ENCODE data around the gene ZNF609.
A peak's percentile ranks its signal among the peaks of the same experiment; 100 is the strongest.
"Not testable (repeated sequence)": the region's sequence is repeated elsewhere in the genome, so short reads cannot be mapped to it uniquely, and the experiment has no call there.

ZNF609 gene

DNA sequence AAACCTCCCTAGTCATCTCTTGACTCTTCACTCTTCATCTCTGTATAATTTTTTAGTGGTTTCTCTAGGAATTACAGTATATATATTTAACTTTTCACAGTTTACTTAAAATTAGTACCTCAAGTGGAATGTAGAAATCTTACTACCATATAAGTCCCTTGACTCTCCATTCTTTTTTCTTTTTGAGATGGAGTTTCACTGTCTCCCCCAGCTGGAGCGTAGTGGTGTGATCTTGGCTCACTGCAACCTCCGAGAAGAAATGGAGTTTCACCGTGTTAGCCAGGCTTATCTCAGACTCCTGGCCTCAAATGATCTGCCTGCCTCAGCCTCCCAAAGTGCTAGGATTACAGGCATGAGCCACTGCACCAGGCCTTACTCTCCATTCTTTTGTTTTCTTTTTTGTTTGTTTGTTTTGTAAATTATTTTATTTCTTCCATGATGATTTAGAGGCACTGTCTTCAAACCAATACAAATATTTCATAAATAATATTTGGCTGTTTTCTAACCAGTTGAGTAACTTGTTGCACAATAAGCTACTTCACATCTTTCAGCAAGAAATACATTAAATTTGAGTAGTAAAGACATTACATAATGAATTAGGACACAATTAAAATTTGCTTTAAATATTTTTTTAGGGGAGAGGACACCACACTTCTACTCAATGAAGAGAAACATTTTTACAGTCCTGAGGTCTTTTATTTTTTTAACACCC is 170.2 kb downstream of the ZNF609 start:
- Histone ChIP-seq H3K9ac (ENCODE audit: low read length) (no peak overlapping the region), H3K27me3 (ENCODE audit: control insufficient read depth, insufficient read depth, low read length) (no peaks in the 10 kb centered on the region), H3K36me3 (ENCODE audit: control insufficient read depth, insufficient read depth, low read length) (no peaks in the 10 kb centered on the region), H3K4me1 (ENCODE audit: control insufficient read depth, insufficient read depth, low read length) (peaks cover 31% of the 10 kb centered on the region), H3K9me3 (ENCODE audit: control insufficient read depth, low read length) (no peaks in the 10 kb centered on the region), H3K4me3 (ENCODE audit: low read length) (no peak overlapping the region)

DNA sequence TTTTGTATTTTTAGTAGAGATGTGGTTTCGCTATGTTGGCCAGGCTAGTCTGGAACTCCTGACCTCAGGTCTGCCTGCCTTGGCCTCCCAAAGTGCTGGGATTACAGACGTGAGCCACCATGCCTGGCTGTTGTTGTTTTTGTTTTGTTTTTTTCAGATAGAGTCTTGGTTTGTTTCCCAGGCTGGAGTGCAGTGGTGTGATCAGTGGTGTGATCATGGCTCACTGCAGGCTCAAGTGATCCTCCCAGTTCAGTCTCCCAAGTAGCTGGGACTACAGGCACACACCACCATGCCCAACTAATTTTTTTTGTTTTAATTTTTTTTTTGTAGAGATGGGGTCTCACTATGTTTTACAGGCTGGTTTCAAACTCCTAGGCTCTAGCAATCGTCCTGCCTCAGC is 172.3 kb downstream of the ZNF609 start:
- peaks cover 46% of the 10 kb centered on the region for H3K4me1 ChIP-seq (ENCODE audit: control insufficient read depth, insufficient read depth, low read length)

DNA sequence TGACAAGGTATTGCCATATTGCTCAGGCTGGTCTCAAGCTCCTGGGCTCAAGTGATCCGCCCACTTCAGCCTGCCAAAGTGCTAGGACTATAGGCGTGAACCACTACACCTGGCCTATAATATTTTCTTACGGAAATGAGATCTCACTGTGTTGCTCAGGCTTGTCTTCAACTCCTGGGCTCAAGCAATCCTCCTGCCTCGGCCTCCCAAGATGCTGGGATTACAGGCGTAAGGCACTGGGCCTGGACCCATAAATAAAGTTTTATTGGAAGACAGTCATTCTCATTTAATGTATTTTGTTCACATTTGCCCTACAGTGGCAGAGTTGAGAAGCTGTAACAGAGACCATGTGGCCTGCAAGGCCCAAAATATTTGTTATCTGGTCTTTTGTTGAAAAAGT is 173.0 kb downstream of the ZNF609 start:
- no peak overlapping the region for H3K4me3 ChIP-seq (ENCODE audit: low read length)
- H3K9ac ChIP-seq (ENCODE audit: low read length): no peak overlapping the region
- H3K9me3 ChIP-seq (ENCODE audit: control insufficient read depth, low read length): no peaks in the 10 kb centered on the region
- no peaks in the 10 kb centered on the region for H3K36me3 ChIP-seq (ENCODE audit: control insufficient read depth, insufficient read depth, low read length)
- no peaks in the 10 kb centered on the region for H3K27me3 ChIP-seq (ENCODE audit: control insufficient read depth, insufficient read depth, low read length)
- H3K4me1 ChIP-seq (ENCODE audit: control insufficient read depth, insufficient read depth, low read length): peaks cover 49% of the 10 kb centered on the region

More for the DNA sequence above, 172.3 kb downstream of the ZNF609 start:
- H3K27me3 ChIP-seq (ENCODE audit: control insufficient read depth, insufficient read depth, low read length); H3K9me3 ChIP-seq (ENCODE audit: control insufficient read depth, low read length); H3K4me3 ChIP-seq (ENCODE audit: low read length); H3K9ac ChIP-seq (ENCODE audit: low read length); H3K36me3 ChIP-seq (ENCODE audit: control insufficient read depth, insufficient read depth, low read length): not testable (repeated sequence)

DNA sequence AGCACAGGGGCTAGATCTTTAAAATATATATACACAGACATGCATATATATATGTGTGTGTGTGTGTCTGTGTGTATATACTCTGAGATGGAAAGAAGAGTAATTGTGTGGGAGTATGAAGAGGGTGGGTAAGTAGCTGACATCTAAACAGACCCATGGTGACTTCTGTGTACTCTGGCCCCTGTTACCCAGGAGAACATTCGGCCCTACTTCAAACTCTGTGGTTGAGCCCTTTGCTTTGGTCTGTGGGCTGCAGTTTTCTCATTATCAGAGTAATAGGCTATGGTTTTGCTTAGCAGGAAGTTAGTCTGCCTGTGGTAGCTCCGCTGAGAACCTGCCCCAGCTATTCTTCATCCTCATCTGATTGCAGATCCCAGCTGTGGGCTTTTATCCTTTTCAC is 173.6 kb downstream of the ZNF609 start:
- Histone ChIP-seq H3K36me3 (ENCODE audit: control insufficient read depth, insufficient read depth, low read length) (no peaks in the 10 kb centered on the region), H3K9ac (ENCODE audit: low read length) (no peak overlapping the region), H3K9me3 (ENCODE audit: control insufficient read depth, low read length) (no peaks in the 10 kb centered on the region), H3K4me3 (ENCODE audit: low read length) (no peak overlapping the region), H3K27me3 (ENCODE audit: control insufficient read depth, insufficient read depth, low read length) (no peaks in the 10 kb centered on the region), H3K4me1 (ENCODE audit: control insufficient read depth, insufficient read depth, low read length) (peaks cover 54% of the 10 kb centered on the region)

DNA sequence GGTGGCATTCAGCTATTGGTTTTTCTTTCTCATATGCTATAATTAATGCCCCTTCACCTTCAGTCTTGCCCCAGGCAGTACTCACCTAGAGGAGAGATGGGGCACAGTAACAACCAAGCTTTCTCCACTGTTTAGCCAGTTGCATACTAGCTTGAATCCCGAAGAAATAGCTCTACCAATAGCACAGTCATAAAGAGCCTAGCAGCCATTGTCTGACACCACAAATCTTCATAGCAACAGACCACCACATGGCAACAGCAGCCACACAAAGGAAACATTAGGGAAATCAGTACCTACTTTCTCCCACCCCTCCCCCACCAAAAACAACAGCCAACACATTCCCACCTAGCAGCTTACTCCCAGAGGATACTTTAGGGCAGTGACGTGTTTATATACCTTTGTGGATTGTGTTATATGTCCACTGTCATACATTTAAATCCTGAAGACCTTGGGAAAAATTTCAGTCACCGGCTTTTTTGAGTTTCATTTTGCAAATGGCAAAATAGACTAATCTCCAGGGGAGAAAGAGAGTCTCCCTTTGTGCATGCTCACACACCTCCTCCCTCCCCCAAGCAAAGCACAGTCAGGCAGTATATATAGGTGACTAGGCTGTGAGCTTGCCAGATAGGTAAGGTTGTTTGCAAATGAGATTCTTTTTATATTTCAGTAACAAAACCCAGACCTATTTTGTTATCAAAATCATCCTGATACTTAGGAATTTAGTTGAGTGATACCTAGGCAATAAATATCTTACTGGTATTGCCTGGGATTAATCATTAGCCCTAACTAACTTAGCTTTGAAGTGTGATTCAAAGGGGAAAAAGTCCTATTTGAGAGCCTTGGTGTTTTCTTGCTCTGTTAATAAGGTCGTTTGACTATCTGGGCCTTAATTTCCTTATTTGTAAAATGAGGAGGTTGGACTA is 174.5 kb downstream of the ZNF609 start:
- H3K9me3 ChIP-seq (ENCODE audit: control insufficient read depth, low read length): no peaks in the 10 kb centered on the region
- H3K27me3 ChIP-seq (ENCODE audit: control insufficient read depth, insufficient read depth, low read length): no peaks in the 10 kb centered on the region
- peaks cover 62% of the 10 kb centered on the region for H3K4me1 ChIP-seq (ENCODE audit: control insufficient read depth, insufficient read depth, low read length)
- no peak overlapping the region for H3K9ac ChIP-seq (ENCODE audit: low read length)
- no peaks in the 10 kb centered on the region for H3K36me3 ChIP-seq (ENCODE audit: control insufficient read depth, insufficient read depth, low read length)
- no peak overlapping the region for H3K4me3 ChIP-seq (ENCODE audit: low read length)

DNA sequence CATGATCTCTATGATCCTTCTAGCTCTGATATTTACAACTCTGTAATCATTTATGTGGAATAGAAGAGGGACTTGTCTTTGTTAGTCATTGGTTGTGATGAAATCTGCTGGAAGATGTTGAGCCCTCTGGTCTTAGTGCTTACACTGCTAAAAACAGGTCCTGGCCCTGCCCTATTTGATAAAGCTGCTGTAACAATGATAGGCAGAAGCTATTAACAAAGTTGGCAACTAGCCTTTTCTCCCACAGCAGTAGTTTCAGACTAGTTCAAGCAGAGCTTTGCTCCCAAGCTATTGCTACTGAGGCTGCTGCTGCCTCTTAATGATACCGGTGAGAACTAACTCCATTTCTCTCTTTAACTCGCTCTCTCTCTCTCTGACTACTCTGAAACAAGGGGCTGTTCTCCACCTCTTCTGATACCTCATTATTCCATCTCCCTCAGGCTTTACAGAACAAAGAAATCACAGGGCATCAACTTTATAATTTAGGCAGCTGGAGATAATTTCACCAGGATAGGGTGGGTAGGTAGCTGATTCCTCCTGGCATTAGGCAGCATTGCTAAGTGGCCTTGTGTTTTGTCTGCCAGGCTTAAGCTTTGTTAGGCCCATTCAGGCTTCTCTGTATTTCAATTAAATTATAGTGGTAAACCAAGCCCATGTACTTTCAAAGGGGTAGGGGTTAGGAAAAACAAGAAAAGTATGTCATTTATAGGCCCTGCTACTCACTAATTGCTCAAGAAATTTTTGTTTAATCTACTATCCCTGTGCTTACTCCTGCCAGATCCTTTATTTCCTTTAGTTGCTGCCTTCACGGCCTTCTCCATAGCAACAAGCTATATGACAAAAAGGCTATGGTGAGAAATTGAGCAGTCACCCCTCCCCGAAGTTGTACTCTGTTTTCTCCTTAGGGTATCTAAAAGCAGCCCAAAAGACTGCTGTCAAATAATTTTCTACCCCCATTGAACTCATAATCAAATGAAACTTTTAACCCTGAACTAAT is 175.4 kb downstream of the ZNF609 start:
- Histone ChIP-seq H3K36me3 (ENCODE audit: control insufficient read depth, insufficient read depth, low read length) (no peaks in the 10 kb centered on the region), H3K27me3 (ENCODE audit: control insufficient read depth, insufficient read depth, low read length) (no peaks in the 10 kb centered on the region), H3K4me3 (ENCODE audit: low read length) (no peak overlapping the region), H3K9me3 (ENCODE audit: control insufficient read depth, low read length) (no peaks in the 10 kb centered on the region), H3K9ac (ENCODE audit: low read length) (peak overlapping the region; percentile 30), H3K4me1 (ENCODE audit: control insufficient read depth, insufficient read depth, low read length) (peaks cover 71% of the 10 kb centered on the region)

DNA sequence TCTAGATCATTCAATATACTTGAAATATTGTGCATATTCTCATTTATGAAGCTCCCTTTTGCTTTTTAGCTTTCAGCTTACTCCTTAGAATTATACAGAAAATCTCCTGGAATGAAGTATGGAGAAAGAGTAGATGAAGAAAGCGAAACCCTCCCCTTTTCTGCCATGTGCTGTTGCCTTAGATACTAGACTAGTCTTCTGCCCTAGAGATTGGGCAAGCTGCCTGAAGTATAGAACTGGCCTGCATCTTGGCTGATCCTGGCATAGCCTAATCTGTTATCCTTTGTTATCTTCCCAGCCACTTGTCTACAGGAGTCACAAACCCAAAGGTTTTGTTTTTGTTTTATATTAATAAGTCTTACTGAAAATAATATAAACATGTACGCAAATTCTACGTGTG is 176.2 kb downstream of the ZNF609 start:
- Histone ChIP-seq H3K27me3 (ENCODE audit: control insufficient read depth, insufficient read depth, low read length) (no peaks in the 10 kb centered on the region), H3K36me3 (ENCODE audit: control insufficient read depth, insufficient read depth, low read length) (no peaks in the 10 kb centered on the region), H3K9me3 (ENCODE audit: control insufficient read depth, low read length) (no peaks in the 10 kb centered on the region), H3K9ac (ENCODE audit: low read length) (no peak overlapping the region), H3K4me1 (ENCODE audit: control insufficient read depth, insufficient read depth, low read length) (peaks cover 79% of the 10 kb centered on the region), H3K4me3 (ENCODE audit: low read length) (no peak overlapping the region)

DNA sequence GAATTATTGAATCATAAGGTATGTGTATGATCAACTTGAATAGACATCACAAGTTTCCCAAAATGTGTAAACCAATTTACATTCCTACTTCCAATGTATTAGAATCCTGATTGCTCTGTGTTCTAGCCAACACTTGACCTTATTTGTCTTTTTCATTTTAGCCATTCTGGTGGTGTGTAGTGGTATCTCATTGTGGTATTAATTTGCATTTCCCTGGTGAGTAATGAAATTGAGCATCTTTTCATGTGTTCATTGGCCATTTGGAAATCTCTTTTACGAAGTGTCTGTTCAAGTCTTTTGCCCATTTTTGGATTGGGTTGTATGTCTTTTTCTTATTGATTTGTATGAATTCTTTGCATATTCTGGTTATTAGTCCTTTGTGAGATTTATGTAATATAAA is 177.0 kb downstream of the ZNF609 start:
- no peak overlapping the region for H3K9ac ChIP-seq (ENCODE audit: low read length)
- no peaks in the 10 kb centered on the region for H3K27me3 ChIP-seq (ENCODE audit: control insufficient read depth, insufficient read depth, low read length)
- H3K9me3 ChIP-seq (ENCODE audit: control insufficient read depth, low read length): no peaks in the 10 kb centered on the region
- H3K4me1 ChIP-seq (ENCODE audit: control insufficient read depth, insufficient read depth, low read length): peaks cover 87% of the 10 kb centered on the region
- H3K36me3 ChIP-seq (ENCODE audit: control insufficient read depth, insufficient read depth, low read length): no peaks in the 10 kb centered on the region
- H3K4me3 ChIP-seq (ENCODE audit: low read length): no peak overlapping the region

DNA sequence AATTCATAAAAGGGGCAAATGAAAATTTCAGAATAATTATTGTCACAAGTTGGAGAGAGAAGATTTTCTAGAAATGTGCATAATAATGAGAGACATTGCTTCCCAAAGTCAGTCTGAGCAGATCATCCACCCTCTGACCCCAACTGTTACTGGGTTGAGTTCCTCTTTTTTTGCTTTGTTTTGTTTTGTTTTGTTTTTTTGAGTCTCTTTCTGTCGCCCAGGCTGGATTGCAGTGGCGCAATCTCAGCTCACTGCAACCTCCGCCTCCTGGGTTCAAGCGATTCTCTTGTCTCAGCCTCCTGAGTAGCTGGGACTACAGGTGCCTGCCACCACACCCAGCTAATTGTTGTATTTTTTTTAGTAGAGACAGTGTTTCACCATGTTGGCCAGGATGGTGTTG is 179.4 kb downstream of the ZNF609 start:
- peaks cover 76% of the 10 kb centered on the region for H3K4me1 ChIP-seq (ENCODE audit: control insufficient read depth, insufficient read depth, low read length)
- H3K4me3 ChIP-seq (ENCODE audit: low read length): not testable (repeated sequence)

DNA sequence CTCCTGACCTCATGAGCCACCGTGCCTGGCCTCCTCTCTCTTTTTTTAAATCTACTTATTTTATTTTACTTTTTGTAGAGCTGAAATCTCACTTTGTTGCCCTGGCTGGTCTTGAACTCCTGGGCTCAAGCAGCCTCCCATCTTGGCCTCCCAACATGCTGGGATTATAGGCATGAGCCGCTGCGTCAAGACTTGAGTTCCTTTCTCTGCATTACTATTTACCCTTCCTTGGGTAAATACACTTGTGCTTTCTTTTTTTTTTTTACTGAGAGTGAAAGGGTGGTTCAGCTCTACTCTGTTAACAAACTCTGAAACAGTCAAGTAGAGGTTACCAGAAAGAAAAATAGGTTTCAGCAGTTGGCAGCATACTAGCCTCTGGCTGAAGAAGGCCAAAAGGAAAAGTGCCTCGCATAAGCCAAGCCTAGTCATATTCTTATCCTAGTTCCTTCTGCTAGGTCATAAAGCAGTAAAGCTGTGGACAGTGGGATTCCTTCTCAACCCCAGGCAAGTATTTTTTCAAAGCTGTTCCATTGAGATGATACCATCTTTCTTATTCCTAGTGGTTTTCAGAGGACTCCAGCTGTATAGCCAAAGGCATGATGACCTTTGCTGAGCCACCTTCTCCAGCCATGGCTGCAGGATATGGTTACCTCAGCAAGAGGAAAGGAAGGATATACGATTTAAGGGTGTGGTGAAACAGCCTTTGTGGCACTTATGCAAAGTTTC is 179.9 kb downstream of the ZNF609 start:
- Histone ChIP-seq H3K9me3 (ENCODE audit: control insufficient read depth, low read length) (no peaks in the 10 kb centered on the region), H3K9ac (ENCODE audit: low read length) (no peak overlapping the region), H3K4me3 (ENCODE audit: low read length) (no peak overlapping the region), H3K4me1 (ENCODE audit: control insufficient read depth, insufficient read depth, low read length) (peaks cover 70% of the 10 kb centered on the region), H3K27me3 (ENCODE audit: control insufficient read depth, insufficient read depth, low read length) (no peaks in the 10 kb centered on the region), H3K36me3 (ENCODE audit: control insufficient read depth, insufficient read depth, low read length) (no peaks in the 10 kb centered on the region)

More for the DNA sequence above, 179.4 kb downstream of the ZNF609 start:
- not testable (repeated sequence) for H3K36me3 ChIP-seq (ENCODE audit: control insufficient read depth, insufficient read depth, low read length); H3K9ac ChIP-seq (ENCODE audit: low read length); H3K27me3 ChIP-seq (ENCODE audit: control insufficient read depth, insufficient read depth, low read length); H3K9me3 ChIP-seq (ENCODE audit: control insufficient read depth, low read length)

DNA sequence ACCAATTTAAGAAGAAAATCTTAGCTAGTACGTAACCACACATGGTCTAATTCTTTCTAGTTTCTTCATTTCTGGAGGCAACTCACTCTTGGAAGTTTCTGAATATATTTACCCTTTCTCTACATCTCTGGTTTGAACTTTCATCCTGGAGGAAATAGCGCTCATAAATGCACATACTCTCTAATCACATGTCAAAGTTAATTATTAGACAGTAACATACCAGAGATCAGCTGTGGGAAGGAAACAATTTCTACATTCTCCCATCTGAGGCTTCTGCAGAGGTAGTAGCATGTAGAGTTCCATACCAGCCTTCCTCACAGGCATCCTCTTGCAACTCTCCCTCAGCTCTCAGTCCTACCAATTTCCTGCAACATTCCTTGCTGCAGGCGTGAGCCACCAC is 182.5 kb downstream of the ZNF609 start:
- Histone ChIP-seq H3K27me3 (ENCODE audit: control insufficient read depth, insufficient read depth, low read length) (no peaks in the 10 kb centered on the region), H3K9ac (ENCODE audit: low read length) (no peak overlapping the region), H3K36me3 (ENCODE audit: control insufficient read depth, insufficient read depth, low read length) (no peaks in the 10 kb centered on the region), H3K4me3 (ENCODE audit: low read length) (no peak overlapping the region), H3K4me1 (ENCODE audit: control insufficient read depth, insufficient read depth, low read length) (peaks cover 52% of the 10 kb centered on the region), H3K9me3 (ENCODE audit: control insufficient read depth, low read length) (no peaks in the 10 kb centered on the region)
